A204.1 (cell line): ENCODE results near the gene STARD10.

Source experiments
- FAIRE-seq: peaks from 2 replicates; lab custom pipeline; 2012; peaks lifted over from hg19 to GRCh38; lab: Jason Lieb, UNC

Gene STARD10

DNA sequence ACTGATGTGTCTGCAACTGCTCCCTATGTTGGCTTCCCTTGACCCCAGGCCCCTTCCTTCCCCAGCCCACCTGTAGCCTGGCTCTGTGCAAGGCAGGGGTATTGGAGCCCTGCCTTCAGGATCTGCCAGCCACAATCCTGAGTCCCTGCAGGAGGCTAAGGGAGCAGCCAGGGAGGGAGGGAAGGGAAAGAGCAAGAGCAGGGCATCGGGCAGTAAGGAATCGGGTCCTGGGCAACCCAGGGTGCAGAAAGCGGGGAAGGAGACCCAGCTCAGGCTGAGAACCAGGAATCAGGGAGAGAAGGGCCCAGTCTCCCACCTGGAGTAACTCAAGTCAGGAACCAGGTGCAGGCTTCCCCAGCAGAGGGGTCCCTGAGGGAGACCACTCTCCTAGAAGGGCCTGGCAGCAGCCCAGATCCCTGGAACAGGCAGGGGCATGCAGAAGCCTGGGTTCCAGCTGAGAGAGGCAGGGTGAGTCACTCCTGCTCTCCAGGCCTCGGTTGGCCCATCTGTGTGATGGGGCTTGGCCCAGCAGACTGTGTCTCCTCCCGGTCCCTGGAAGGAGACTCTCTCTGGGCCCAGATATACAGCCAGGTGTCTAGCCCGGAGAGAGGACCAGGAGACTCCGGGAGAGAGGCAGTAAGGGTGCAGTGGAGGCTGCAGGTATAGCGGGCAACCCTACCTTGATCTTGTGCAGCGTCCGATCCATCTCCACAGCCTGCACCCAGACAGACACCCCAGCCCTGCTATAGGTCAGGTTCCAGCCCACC, 13.4 kb downstream of the STARD10 start:
- no peak for FAIRE-seq

DNA sequence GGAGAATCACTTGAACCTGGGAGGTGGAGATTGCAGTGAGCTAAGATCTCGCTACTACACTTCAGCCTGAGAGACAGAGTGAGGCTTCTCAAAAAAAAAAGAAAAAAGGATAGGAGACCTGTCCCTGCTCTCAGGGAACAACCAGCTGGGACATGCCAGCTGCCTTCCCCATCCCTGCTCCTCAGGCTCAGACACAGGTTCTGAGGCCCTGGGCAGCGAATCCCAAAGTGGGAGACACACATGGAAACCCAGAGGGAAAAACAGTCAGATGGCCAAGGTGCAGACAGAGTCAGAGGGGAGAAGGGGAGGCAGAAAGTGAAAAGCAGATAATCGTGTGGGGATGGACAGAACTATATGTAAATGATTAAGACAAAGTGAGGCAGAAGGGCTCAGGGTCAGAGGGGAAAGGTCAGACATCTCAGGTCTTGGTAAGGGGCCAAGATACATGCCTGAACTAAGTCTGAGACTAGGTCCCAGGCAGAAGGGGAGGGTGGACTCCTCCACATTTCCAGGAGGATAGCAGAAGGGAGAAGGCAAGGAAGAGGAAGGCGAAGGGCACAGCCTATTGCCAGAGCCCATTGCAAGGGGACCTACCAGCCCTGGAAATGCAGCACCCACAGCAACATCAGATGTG, 14.2 kb downstream of the STARD10 start:
- FAIRE-seq, result no peak

DNA sequence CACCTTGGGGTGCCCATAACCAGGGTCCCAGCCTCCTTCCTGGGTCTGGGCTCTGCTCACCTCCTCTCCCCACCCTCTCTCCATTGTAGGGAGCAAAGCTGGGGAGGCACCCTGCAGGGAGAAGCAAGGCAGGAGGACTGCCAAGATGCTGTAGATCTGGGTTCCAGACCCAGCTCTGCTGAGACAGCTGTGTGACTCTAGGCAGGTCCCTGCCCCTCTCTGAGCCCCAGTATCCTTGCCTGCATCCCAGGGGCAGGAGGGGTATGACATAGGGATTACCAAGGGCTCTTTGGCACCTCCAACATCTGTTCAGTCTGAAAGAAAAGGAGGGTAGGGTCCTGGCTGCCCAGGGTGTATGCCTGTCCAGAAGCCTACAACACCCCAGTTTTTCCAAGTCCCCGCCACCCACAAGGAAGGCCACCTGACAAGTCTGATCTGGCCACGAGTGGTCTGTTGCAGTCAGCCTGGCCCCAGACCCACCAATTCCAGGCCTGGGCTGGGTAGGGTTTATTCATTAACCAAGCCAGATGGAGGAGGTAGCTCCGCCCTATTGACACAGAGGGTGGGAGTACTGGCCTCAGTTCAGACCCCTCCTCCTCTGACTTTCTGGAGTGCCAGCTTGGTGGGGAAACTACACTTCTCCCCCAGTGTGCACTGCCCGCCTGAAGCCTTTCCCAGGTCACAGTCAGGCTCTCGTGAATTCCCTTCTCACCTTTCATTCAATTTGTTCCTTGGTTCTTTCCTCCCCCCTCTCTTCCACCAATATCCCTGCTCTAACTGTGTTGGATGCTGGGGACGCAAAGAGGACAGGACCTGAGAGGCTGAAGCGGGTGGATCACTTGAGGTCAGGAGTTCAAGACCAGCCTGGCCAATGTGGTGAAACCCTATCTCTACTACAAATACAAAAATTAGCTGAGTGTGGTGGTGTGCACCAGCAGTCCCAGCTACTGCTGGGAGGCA, 15.0 kb downstream of the STARD10 start:
- FAIRE-seq, result no peak

DNA sequence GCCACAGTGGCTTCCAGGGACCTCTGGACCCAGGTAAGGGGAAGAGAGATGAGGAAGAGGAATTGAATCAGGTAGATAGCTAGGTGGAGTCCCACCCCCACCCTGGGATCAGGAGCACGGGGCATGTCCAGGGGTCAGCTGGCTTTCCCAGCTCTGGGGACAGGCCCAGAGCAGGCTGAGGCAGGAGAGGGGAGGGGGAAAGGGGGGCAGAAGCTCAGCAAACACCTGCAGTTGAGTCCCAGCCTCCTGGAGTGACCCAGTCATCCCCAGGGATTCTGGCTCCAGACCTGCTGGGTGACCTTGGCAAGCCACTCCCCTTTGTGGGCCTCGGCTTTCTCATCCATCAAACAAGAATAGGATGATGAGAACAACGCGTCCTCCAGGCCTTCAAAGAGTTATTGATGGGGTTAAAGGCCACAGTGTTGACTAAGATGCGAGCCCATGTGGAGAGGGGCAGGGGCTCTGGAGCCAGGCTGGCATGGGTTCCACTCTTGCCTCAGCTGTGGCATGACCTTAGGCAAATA, 16.0 kb downstream of the STARD10 start:
- no peak for FAIRE-seq

DNA sequence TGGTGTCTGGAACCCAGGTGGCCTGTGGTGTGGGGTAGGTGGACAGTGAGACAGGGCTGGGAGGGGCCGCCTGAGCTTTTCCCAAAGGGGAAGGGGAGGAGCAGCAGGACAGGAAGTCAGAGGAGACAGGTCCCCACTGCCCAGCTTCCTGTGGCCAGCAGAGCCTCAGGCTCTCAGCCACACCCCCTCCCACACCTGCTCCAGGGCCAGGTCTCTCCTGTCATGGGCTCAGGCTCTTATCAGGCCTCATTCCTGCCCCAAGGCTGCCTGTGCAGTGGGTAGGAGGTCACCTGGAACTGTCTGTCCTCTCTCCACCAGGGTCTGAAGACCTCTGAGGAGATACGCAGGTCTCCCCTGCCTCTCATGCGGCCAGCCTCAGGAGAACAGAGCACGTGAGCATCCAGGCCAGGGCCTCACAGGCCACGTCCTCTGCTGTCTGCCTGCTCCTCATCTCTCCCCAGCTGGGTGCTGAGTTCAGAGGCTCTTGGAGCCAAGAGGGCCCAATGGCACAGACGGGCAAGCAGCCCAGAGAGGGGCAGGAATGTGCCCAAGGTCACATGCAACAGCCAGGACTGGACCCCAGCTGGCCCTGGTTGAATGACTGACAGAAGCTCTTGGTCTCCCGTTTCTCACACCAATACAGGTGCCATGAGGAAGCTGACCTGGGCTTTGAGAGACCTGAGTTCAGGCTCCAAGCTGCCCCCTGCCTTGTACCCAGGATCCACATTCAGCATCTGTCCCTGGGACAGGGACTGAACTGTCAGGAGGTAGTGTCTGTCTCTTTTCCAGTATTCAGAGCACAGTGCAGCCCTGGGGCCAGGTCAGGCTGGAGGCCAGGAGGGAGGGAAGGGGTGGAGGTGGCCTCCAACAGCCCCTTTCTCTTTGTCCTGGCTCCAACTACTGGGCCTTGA, 16.7 kb downstream of the STARD10 start:
- FAIRE-seq, result no peak

DNA sequence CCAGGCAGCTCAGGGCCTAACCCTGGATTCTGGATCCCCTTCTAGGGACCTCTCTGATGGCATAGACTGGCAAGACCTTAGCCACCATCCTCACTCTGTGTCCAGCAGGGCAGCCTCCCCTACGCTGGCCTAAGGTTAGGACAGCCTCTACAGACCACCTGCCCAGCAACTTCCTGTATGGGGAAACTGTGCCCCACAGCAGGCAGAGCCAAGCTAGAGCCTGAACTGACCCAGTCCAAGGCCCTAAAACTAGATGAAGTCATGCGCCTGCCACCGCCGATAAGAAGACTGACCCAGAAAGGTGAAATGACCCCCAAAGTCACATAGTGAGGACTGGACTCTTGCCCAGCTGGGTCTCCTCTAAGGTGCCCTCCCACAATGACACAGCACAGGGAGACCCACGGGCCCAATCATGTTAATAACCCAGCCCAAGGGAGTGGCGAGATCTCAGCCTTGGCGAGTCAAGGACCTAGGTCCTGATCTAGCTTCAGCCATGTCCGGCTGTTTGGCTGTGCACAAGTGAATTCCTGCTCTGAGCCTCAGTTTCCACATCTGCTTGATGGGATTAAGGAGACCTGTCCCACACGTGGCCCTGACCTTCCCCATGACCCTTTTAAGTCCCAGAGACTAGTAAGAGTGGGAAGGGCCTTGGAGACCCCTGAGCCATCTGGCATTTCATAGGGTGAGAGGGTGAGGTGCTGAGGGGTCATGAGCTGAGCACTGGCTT, 17.6 kb downstream of the STARD10 start:
- FAIRE-seq, result no peak

DNA sequence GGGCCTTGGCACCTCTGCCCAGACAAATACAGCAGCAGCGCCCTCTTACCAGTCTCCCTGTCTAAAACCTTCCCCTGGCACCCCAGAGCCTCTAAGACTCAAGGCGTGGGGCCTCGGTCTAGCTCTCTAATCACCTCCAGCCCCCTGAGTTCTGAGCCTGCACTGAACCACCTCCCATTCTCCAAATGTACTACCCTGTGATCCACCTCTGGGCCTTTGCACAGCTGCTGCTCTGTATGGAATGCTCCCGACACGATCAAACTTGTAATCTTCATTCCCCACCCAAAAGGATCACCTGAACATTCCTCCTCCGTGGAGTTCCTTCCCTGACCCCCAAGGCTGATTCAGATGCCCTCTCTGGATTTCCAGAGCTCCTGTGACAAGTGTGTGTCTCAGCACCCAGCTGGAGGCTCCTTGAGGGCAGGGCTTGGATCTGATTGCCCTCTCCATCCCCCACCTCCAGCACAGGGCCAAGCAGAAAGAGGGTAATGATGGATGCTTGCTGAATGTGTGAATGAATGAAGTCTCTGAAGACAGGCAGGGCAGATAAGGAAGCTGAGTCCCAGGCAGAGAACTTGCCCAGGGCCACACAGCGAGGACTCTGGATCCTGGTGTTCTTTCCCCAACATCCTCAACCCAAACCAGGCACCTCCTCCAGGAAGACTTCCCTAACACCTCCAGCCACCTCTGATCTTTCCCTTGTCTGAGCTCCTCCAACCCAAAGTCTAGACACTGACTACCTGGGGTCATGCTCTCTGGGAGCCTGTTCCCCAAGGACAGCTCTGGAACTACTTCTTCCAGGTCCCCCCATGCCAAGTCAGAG, 18.3 kb downstream of the STARD10 start:
- FAIRE-seq, result no peak

DNA sequence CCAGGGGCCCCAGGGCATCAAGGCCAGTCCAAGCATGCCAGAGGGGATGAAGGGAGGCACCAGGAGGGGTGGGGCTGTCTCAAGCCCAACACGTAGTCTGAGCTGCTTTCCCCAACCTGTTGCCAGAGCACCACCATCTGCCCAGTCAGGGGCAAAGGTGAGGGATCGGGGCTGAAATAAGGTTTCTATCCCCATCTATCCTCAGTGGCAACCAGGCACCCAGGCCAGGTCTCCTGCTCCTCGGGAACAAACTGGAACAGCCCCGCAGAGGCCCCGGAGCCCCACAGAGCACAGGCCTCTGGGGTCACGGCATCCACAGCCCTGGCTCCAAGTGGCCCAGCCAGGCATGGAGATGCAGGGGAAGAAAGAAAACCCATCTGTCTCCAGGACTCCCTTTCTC, 19.3 kb downstream of the STARD10 start:
- no peak for FAIRE-seq

DNA sequence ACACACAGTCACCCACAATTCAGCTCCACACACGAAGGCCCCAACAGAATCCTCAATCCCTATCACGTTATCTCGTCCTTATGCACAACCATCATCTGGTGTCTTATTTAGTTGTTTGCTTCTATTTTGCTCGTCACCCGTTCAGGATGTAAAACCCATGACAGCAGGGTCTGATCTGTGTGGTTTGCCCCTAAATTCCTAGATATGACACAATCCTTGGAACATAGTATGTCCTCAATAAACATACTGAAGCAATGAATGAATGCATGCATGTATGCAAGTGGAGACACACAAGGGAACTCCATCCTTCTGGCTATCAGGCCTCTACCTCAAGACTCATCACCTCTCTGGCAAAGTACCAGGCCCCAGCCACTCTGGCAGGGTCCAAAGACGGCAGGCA, 20.2 kb downstream of the STARD10 start:
- FAIRE-seq, result no peak

DNA sequence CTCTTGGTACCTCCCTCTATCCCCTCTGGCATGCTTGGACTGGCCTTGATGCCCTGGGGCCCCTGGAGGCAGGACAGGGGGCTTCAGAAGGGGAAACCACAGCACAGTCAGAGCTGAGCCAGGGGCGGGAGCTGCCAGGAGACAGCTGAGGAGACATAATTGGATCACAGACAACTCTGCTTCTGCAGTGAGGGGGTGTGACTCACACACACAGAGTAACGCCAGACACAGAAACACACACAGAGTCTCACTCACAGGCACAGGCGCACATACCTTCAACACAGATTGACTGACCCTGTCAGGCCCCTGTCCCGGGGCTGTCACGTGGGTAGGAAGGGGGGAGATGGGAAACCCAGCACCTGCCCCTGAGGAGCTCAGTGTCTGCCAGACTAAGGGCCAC, 20.6 kb downstream of the STARD10 start:
- no peak for FAIRE-seq

DNA sequence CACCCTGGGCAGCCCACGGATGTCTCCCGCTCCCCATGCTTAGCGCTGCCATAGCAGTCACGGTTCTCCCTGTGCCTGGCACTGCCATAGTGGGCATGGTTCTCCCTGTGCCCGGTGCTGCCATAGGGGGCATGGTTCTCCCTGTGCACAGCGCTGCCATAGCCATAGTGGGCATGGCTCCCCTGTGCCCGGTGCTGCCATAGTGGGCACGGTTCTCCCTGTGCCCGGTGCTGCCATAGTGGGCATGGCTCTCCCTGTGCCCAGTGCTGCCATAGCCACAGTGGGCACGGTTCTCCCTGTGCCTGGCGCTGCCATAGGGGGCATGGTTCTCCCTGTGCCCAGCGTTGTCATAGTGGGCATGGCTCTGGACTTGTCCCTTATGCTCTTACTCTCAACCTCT, 21.8 kb downstream of the STARD10 start:
- FAIRE-seq, result no peak

DNA sequence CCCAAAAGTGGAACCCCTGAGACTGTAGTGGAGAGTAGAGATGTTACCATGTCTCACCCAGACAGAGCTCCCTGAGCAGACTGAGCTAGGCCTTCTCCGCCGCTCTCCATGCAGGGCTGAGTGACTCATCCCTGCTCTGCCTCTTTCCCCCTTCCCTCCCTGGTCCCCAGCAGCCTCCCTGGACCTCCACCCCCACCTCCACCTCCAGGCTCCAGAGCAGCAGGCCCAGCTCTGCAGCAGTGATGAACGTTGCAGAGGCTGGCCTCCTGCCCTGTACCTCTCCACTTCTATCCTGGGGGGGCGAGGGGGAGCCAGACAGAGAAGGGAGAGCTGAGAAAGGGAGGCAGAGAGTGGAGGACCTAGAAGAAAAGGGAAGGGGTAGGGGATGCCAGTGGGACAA, 22.3 kb downstream of the STARD10 start:
- no peak for FAIRE-seq

DNA sequence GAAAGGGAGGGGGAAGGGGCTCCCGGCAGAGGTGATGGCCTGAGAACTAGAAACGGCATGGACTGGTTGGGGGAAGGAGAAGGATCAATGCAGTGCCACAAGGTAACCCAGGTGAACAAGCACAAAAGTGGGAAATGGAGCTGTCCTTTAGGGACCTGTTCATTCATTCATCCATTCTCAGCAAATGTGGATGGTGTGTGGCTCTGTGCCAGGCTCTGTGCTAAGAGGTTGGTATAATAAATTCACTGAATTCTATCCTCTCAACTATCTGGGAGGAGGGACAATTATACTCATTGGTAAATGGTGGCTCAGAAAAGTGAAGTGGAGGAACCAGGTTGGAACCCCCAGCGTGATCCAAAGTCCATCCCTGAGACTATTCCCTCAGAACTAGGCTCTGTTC, 23.0 kb downstream of the STARD10 start:
- FAIRE-seq, result no peak

DNA sequence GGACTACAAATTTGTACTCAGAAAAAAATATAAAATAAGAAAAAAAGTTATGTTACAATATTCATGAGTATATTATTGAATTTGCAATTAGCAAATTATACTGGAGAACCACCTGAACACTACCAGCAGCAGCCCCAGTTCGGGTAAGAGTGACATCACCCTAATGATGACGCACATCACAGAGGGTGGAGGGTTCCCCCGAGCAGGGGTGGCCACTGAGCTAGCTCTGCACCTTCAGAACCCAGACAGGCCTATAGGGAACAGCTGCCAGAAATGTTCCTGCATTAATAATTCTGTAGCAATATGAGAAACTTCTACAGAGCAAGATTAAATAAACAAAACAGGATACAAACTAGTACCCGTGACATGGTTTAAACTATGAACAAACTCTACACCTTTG, 24.2 kb downstream of the STARD10 start:
- no peak for FAIRE-seq

DNA sequence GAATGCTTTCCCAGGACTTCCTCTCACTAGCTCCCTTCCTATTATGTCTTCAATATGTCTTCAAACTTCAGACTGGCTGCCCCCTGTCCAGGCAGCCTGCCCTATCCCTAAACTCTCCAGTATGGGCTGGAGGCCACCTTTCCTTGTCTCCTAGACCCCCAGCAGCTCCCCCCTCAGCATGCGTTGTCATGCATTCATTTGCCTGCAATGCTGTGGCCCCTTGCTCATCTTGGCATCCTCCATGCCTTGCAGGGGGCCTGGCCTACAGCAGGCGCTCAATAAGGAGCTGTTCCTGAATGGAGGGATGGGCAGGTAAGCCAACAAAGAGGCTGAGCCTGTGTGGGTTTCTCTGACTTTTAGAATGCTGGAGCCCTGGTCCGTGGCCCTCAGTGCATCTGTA, 25.3 kb downstream of the STARD10 start:
- FAIRE-seq, result no peak

DNA sequence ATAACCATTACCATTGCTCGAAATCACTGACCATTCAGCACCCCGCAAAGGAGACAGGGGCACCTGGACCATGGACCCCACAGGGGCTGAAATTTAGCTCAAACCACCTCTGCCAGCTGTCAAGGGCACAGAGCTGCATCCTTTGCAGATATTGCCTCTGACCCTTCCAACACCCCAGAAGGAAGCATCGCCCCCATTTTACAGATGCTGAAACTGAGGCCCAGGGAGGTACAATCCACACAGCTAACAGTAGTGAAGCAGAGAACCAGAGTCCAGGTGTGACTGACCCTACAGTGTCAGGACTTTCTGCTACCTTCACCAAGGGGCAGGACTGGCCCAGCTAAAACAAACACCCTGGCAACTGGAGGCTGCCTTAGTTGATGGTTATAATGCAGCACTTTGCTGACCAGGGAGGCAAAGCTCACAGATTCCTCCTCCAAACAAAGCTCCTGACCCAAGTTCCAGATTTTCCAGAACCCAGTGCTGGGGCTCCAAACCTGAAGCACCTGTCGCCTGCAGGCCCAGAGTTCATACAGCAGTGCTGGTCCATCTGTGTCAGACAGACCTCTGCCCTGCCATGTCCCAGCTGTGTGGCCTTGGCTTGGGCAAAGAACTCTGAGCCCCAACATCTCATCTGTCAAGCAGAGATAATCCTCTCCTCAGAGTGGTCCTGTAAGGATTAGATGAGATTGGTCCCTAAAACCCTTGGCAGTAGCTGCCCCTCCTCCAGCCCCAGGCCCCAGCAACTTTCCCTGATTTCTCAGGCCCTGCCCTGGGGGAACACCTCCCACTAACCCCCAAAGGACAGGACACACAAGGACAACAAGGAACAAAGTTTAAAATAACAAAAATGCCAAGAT, 26.4 kb downstream of the STARD10 start:
- no peak for FAIRE-seq

DNA sequence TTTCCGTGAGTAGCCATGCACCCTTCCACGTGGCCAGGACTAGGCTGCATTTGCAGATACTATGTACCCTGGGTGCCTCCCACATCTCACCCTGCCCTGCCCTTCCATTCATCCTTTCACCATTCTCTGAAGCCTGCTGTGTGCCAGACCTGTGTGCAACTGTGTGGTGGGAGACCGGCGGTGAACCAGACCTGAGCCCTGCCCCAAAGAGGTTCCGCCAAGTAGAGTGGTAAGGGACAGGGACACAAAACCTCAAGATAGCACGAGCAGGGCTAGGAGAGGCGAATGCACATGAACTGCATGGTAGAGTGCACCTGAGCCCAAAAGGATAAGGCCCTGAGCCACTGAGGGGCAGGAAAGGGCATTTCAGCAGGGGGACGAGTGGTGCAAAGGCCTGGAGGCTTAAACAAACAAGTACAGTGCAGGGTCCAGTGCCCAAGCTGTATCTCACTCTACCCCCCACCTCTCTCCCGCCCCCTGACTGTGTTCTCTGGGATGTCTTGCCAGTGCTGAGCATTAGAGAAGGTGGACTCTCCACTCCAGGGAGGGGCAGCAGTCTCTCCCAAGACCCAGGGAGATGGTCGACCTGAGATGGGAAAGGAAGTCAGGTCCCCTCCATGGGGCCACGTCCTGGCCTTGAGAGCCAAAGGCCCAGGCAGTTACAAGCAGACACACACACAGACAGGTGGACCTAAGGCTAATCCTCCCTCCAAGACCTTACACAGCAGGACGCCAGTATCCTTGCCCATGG, 27.5 kb downstream of the STARD10 start:
- no peak for FAIRE-seq

DNA sequence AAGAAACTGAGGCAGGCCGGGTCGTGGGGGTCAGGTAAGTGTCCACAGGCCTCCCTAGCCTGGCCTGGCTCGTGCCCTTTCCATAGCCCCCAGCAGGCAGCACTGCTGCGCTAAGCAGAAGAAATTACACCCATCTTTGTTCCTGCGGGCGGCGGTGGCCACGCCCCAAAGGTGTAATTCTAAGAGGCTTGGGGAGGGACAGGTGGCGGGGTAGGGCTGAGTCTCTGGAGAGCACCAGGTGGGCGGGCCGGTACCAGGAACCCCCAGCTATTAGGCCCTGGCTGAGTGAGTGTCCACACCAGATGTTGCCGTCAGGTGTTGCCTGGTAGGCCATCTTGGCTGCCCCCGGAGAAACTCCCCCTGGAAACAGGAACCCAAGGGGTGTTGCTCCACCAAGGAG, 29.3 kb downstream of the STARD10 start:
- no peak for FAIRE-seq
